ENCODE measurements around the gene EEF2.

The EEF2 gene

DNA sequence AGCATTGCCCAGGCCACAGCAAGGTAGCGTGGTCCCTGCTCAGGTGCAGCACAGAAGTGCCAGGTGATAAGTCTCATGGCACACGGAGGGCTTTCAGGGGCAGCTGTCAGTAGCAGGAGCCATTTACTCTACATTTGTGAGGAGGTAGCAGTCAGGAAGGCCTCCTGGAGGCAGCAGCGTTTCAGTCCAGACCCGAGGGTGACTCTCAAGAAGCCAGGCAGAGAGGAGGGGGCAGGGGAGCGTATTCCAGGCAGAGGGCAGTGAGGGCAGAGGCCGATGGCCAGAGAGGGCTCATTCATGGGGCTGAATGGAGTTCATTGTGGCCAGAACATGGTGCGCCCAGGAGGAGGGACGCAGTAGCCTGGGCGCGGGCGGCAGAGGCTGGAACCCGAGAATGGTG is 31.2 kb upstream of the EEF2 start:
- peaks cover 29% of the 10 kb centered on the region for H3K36me3 Mint-ChIP-seq (ENCODE audit: low read depth)
- no peak overlapping the region for H3K4me3 Mint-ChIP-seq
- DNase-seq = no peak
- H3K27ac Mint-ChIP-seq = peak overlapping the region; percentile 93
- TF ChIP-seq, protein P1, sequence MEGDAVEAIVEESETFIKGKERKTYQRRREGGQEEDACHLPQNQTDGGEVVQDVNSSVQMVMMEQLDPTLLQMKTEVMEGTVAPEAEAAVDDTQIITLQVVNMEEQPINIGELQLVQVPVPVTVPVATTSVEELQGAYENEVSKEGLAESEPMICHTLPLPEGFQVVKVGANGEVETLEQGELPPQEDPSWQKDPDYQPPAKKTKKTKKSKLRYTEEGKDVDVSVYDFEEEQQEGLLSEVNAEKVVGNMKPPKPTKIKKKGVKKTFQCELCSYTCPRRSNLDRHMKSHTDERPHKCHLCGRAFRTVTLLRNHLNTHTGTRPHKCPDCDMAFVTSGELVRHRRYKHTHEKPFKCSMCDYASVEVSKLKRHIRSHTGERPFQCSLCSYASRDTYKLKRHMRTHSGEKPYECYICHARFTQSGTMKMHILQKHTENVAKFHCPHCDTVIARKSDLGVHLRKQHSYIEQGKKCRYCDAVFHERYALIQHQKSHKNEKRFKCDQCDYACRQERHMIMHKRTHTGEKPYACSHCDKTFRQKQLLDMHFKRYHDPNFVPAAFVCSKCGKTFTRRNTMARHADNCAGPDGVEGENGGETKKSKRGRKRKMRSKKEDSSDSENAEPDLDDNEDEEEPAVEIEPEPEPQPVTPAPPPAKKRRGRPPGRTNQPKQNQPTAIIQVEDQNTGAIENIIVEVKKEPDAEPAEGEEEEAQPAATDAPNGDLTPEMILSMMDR (IDR thresholded peaks at IDR 0.05) = no peak
- no peaks in the 10 kb centered on the region for H3K9me3 Mint-ChIP-seq
- peaks cover 53% of the 10 kb centered on the region for H3K4me1 Mint-ChIP-seq
- no peaks in the 10 kb centered on the region for H3K27me3 Mint-ChIP-seq (ENCODE audit: low read depth, poor library complexity)

DNA sequence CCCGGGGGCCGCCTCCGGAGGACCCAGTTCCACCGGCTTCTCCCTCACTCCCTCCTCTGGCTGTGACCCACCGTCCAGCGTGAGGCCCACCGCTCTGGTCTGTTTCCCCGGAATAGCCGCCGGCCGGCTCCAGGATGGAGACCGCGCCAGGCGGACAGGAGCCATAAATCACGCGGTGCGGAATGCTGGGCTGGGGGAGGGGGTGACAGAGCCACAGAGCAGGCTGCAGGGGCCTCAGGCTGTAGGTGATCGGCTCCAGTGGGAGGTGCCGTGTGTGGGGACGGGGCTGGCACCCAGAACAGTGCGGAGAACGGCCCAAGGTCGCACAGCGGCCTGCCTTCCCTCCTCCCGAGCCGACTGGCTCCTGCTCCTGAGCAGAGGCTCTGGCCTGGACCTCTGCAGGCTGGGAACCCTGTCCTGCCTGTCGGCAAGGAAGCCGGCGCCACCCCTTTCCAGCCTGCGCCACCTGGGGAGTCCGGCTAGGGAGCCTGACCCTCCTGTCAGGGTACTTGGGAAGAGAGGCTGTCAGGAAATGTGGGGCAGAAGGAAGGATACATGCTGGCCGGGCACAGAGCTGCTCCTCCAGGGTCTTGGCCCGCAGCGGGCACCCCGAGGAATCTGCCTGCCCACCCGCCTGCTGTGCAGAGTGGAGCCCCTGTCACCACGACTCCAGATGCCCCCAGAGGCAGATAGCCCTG is 30.6 kb upstream of the EEF2 start:
- Mint-ChIP-seq H3K27ac (peak overlapping the region; percentile 98), H3K9me3 (no peaks in the 10 kb centered on the region), H3K36me3 (ENCODE audit: low read depth) (peaks cover 23% of the 10 kb centered on the region), H3K4me1 (peaks cover 60% of the 10 kb centered on the region), H3K4me3 (peak overlapping the region; percentile 75), H3K27me3 (ENCODE audit: low read depth, poor library complexity) (no peaks in the 10 kb centered on the region)
- TF ChIP-seq, protein P1 (IDR thresholded peaks at IDR 0.05) = no peak
- DNase-seq = peak; percentile 94

DNA sequence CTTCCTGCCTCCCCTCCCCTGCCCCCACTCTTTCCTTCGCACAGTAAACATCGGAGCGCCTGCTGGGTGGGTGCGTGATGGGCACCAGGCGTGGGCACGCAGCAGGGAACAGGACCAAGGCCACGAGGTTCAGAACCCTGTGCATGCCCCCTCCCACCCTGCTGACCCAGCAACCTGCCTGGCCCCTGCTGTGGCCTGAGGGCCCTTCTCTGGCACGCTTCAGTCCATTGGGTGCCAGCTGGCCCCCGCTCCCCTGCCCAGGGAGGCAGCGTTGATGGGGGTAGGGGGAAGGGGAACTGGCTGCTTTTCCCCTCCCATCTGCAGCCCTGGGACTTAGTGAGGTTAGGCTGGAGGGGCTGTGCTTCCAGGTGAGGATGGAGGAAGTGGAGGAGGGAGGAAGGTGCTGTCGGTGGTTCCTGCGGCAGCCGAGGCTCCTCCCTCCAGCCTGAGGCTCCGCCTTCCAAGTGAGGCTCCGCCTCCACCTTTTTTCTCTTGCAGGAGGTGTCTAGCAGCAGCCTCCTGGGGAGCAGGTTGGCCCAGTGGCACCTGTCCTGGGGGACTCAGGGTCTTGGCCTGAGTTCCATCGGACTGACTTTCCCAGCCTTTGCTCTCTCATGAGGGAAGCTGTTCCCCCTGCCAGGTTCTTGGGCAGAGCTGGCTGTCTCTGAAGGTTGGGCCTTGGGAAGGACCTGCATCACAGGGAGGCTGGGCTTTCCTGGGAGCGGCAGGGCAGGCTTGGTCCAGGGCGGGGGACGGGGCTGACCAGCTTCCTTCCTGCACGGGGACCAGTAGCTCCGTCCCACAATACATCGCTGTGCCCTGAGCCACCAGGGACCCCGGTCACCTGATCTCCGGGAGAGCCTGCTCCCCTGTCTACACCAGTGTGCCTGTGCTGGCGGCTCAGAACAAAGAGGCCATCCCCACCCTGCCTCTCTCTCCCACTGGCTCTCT is 29.6 kb upstream of the EEF2 start:
- no peaks in the 10 kb centered on the region for H3K27me3 Mint-ChIP-seq (ENCODE audit: low read depth, poor library complexity)

DNA sequence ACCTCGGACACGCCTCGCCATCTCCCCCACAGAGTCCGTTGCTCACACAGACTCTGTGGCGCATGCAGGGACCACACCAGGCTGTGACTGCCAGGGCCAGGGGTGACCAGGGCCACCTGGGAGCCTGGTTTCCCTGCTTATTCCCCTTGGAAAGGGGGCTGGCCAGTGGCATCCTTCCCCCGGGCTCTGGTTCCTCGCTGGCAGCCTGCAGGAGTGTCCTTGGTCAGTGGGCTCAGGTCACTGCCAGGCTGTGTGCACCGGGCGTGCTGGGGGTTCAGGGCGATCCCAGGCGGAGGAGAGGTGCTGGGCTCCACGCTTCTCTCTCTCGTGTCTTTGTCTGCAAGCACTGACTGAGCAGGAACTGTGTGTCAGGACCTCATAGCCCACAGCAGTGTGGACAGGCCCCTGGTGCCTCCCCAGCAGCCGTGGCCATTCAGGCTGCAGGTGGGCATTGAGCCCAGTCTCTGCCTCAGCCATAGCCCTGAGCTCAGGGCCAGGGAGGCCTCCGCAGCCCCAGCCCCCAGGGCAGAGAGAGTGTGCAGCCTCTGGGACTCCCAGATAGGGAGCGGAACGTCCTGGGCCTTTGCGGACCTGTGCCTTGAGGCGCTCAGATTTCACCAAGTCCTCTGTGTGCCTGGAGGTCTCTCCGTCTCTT is 28.8 kb upstream of the EEF2 start:
- peaks cover 78% of the 10 kb centered on the region for H3K4me1 Mint-ChIP-seq
- H3K9me3 Mint-ChIP-seq = no peaks in the 10 kb centered on the region
- peaks cover 14% of the 10 kb centered on the region for H3K36me3 Mint-ChIP-seq (ENCODE audit: low read depth)
- H3K27me3 Mint-ChIP-seq (ENCODE audit: low read depth, poor library complexity) = no peaks in the 10 kb centered on the region
- DNase-seq = no peak
- H3K27ac Mint-ChIP-seq = peak overlapping the region; percentile 87
- no peak overlapping the region for H3K4me3 Mint-ChIP-seq
- TF ChIP-seq, protein P1 (IDR thresholded peaks at IDR 0.05) = no peak

More for the DNA sequence above, 29.6 kb upstream of the EEF2 start:
- H3K9me3 Mint-ChIP-seq = no peaks in the 10 kb centered on the region
- H3K36me3 Mint-ChIP-seq (ENCODE audit: low read depth) = peaks cover 14% of the 10 kb centered on the region
- H3K4me1 Mint-ChIP-seq = peaks cover 70% of the 10 kb centered on the region
- H3K27ac Mint-ChIP-seq = peak overlapping the region; percentile 98
- TF ChIP-seq, protein P1 (IDR thresholded peaks at IDR 0.05) = no peak
- H3K4me3 Mint-ChIP-seq = peak overlapping the region; percentile 75
- peak; percentile 62 for DNase-seq

DNA sequence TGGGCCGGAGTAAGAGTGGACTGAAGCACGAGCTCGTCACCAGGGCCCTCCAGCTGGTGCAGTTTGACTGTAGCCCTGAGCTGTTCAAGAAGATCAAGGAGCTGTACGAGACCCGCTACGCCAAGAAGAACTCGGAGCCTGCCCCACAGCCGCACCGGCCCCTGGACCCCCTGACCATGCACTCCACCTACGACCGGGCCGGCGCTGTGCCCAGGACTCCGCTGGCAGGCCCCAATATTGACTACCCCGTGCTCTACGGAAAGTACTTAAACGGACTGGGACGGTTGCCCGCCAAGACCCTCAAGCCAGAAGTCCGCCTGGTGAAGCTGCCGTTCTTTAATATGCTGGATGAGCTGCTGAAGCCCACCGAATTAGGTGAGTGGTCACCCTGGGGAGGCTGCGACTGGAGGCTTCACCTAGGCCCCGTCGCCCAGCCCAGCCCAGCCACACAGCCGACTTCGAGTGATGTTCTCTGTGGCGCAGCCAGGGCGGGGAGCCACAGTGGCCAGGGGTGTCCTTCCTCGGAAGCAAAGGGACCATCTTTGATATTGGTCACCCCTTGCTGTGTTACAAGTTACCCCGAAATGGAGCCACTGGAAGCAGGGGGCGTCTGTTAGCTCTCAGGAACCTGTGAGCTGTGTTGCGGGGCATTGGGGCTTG is 27.8 kb upstream of the EEF2 start:
- no peak for DNase-seq
- no peaks in the 10 kb centered on the region for H3K9me3 Mint-ChIP-seq
- peaks cover 9% of the 10 kb centered on the region for H3K36me3 Mint-ChIP-seq (ENCODE audit: low read depth)
- H3K4me1 Mint-ChIP-seq = peaks cover 77% of the 10 kb centered on the region
- no peaks in the 10 kb centered on the region for H3K27me3 Mint-ChIP-seq (ENCODE audit: low read depth, poor library complexity)
- H3K4me3 Mint-ChIP-seq = peak overlapping the region; percentile 15
- no peak overlapping the region for H3K27ac Mint-ChIP-seq
- TF ChIP-seq, protein P1 (IDR thresholded peaks at IDR 0.05) = no peak
